ENCODE results near the gene ATP6V0A4.

Gene ATP6V0A4

DNA sequence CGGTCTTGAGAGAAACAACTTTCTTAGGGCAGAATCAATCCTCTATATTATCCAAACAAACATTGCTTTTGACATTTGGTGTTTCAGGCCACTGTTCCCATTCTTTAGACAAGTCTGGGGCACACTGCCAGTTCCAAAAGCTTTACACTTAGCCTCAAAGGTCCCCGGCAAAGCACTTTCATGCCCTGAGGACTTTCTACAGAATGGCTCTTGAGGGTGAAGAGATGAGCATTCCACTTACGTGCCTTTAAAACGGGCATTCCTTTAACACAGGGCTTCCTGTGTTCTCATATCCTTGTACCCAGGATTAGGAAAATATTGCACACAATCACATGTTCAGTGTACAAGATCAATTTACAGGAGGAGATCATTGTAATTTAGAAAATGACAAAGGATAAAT, 13.3 kb downstream of the ATP6V0A4 start:
- no peak overlapping the region for H3K4me3 ChIP-seq (ENCODE audit: low read length)

DNA sequence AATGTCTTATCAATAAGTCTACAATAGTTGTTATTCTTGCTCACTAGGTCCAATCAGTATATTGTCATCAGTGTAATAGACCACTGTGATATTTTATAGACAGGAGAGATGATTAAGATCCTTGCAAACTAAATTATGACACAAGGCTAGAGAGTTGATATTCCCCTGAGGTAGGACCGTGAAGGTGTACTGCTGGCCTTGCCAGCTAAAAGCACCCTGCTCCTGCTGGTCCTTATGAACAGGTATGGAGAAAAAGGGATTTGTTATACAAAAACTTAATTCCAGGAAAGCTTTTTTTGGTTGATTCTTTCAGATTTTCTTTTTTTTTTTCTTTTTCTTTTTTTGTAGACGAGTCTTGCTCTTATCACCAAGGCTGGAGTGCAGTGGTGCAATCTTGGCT, 17.0 kb downstream of the ATP6V0A4 start:
- no peak overlapping the region for H3K4me2 ChIP-seq (ENCODE audit: low read depth, low read length)
- H3K27ac ChIP-seq (ENCODE audit: low read length): no peak overlapping the region
- no peak overlapping the region for H3K9ac ChIP-seq (ENCODE audit: low read length)
- H2AFZ ChIP-seq (ENCODE audit: low read length): no peak overlapping the region
- H3K9me2 ChIP-seq (replicated peaks; ENCODE audit: insufficient read depth, low read length): no peaks in the 10 kb centered on the region
- no peak overlapping the region for H3K4me3 ChIP-seq (ENCODE audit: low read length)
- H3K4me1 ChIP-seq (ENCODE audit: low read length): no peaks in the 10 kb centered on the region
- H3K79me2 ChIP-seq (ENCODE audit: low read length): no peaks in the 10 kb centered on the region
- no peaks in the 10 kb centered on the region for H3F3A ChIP-seq (ENCODE audit: insufficient read depth, low read length)
- H4K20me1 ChIP-seq (ENCODE audit: insufficient read depth, low read length): no peaks in the 10 kb centered on the region
- TF ChIP-seq EZH2phosphoT487 (IDR thresholded peaks at IDR 0.05; ENCODE audit: low read length) (no peak), EZH2 (optimal IDR thresholded peaks at IDR 0.05; ENCODE audit: low read depth, low read length) (no peak)
- TF ChIP-seq, protein P1, sequence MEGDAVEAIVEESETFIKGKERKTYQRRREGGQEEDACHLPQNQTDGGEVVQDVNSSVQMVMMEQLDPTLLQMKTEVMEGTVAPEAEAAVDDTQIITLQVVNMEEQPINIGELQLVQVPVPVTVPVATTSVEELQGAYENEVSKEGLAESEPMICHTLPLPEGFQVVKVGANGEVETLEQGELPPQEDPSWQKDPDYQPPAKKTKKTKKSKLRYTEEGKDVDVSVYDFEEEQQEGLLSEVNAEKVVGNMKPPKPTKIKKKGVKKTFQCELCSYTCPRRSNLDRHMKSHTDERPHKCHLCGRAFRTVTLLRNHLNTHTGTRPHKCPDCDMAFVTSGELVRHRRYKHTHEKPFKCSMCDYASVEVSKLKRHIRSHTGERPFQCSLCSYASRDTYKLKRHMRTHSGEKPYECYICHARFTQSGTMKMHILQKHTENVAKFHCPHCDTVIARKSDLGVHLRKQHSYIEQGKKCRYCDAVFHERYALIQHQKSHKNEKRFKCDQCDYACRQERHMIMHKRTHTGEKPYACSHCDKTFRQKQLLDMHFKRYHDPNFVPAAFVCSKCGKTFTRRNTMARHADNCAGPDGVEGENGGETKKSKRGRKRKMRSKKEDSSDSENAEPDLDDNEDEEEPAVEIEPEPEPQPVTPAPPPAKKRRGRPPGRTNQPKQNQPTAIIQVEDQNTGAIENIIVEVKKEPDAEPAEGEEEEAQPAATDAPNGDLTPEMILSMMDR (IDR thresholded peaks at IDR 0.05; ENCODE audit: low read length): no peak
- H3K36me3 ChIP-seq (replicated peaks; ENCODE audit: insufficient read depth, low read length): no peaks in the 10 kb centered on the region
- DNase-seq: no peak
- no peaks in the 10 kb centered on the region; the same call in 1 of the 2 replicates for H3K9me3 ChIP-seq (replicated peaks; ENCODE audit: insufficient read depth, low read length)
- no peaks in the 10 kb centered on the region for H3K27me3 ChIP-seq (replicated peaks; ENCODE audit: insufficient read depth, low read length)

More for the DNA sequence above, 13.3 kb downstream of the ATP6V0A4 start:
- no peaks in the 10 kb centered on the region for H3K27me3 ChIP-seq (replicated peaks; ENCODE audit: insufficient read depth, low read length)
- no peaks in the 10 kb centered on the region for H3K9me2 ChIP-seq (replicated peaks; ENCODE audit: insufficient read depth, low read length)
- H3K4me1 ChIP-seq (ENCODE audit: low read length): no peaks in the 10 kb centered on the region
- no peaks in the 10 kb centered on the region for H3K36me3 ChIP-seq (replicated peaks; ENCODE audit: insufficient read depth, low read length)
- TF ChIP-seq EZH2phosphoT487 (IDR thresholded peaks at IDR 0.05; ENCODE audit: low read length): no peak
- TF ChIP-seq EZH2 (optimal IDR thresholded peaks at IDR 0.05; ENCODE audit: low read depth, low read length): no peak
- TF ChIP-seq, protein P1 (IDR thresholded peaks at IDR 0.05; ENCODE audit: low read length): no peak
- no peaks in the 10 kb centered on the region for H3K79me2 ChIP-seq (ENCODE audit: low read length)
- H3K4me2 ChIP-seq (ENCODE audit: low read depth, low read length): no peak overlapping the region
- H3K9me3 ChIP-seq (replicated peaks; ENCODE audit: insufficient read depth, low read length): no peaks in the 10 kb centered on the region
- no peak overlapping the region for H2AFZ ChIP-seq (ENCODE audit: low read length)
- no peaks in the 10 kb centered on the region for H4K20me1 ChIP-seq (ENCODE audit: insufficient read depth, low read length)
- H3F3A ChIP-seq (ENCODE audit: insufficient read depth, low read length): no peaks in the 10 kb centered on the region
- H3K27ac ChIP-seq (ENCODE audit: low read length): no peak overlapping the region
- no peak overlapping the region for H3K9ac ChIP-seq (ENCODE audit: low read length)
- no peak for DNase-seq

DNA sequence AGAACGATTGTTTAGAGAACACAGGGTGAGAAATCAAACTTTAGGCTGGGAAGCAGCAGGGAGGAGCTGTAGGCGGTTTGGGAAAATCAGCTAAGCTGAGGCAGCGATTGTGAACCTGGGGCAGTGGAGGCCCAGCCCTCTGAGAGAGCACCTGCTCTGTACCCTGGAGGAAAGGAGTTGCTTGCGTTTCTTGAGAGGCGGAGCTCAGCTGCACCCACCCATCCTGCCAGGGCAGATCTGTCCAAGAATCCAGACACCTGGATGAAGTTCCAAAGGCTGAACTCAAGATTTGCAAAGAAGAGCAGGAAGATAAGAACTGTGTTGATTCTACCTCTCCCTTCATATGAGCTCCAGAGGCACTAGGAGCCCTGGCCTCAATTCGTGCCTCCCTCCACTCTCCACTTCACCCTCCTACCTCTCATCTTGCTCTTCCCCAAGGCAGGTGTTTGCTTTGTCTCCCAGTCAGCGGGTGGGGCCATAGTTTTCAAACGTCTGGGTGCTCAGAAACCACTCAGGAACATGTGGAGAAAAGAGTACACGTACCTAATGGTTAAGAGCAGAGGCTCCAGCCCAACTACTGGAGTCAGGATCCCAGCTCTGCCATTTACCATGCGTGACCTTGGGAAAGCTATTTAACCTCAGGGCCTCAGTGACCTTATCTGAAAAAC, 21.7 kb downstream of the ATP6V0A4 start:
- TF ChIP-seq, protein P1 (IDR thresholded peaks at IDR 0.05; ENCODE audit: low read length): no peak
- TF ChIP-seq EZH2 (optimal IDR thresholded peaks at IDR 0.05; ENCODE audit: low read depth, low read length) (no peak), EZH2phosphoT487 (IDR thresholded peaks at IDR 0.05; ENCODE audit: low read length) (no peak)
- Histone ChIP-seq H3K4me3 (ENCODE audit: low read length) (no peak overlapping the region), H4K20me1 (ENCODE audit: insufficient read depth, low read length) (no peaks in the 10 kb centered on the region), H3K9me2 (replicated peaks; ENCODE audit: insufficient read depth, low read length) (no peaks in the 10 kb centered on the region), H3K79me2 (ENCODE audit: low read length) (no peaks in the 10 kb centered on the region), H3F3A (ENCODE audit: insufficient read depth, low read length) (no peaks in the 10 kb centered on the region), H3K9me3 (replicated peaks; ENCODE audit: insufficient read depth, low read length) (no peaks in the 10 kb centered on the region; the same call in 1 of the 2 replicates), H3K4me2 (ENCODE audit: low read depth, low read length) (no peak overlapping the region), H3K9ac (ENCODE audit: low read length) (no peak overlapping the region), H3K27me3 (replicated peaks; ENCODE audit: insufficient read depth, low read length) (no peaks in the 10 kb centered on the region), H3K4me1 (ENCODE audit: low read length) (no peaks in the 10 kb centered on the region), H3K27ac (ENCODE audit: low read length) (no peak overlapping the region), H2AFZ (ENCODE audit: low read length) (no peak overlapping the region), H3K36me3 (replicated peaks; ENCODE audit: insufficient read depth, low read length) (no peaks in the 10 kb centered on the region)
- DNase-seq: no peak
